Astrocyte of the cerebellum (primary cell): Measurements from ENCODE around the gene DLK2.

ENCODE experiments used
- DNase-seq: peaks from one replicate; pipeline ENCODE4 v3.0.0-alpha.2; 2011; ENCODE audit warnings: low read depth
- H3K4me3 ChIP-seq: 2 replicates; pipeline ENCODE4 v1.5.1; 2011; ENCODE audit warnings: mild to moderate bottlenecking, low read depth, low read length, moderate library complexity
- in situ Hi-C: cut with HindIII; loops from 2 replicates; pipeline ENCODE4 v1.10.0; 2017; ENCODE audit warnings: low sequenced_read_pairs
- TF ChIP-seq, protein P1 (sequence below): IDR thresholded peaks from 2 replicates; pipeline ENCODE4 v1.5.1; 2012; ENCODE audit warnings: low read length, low read depth, moderate library complexity, mild to moderate bottlenecking; ENCODE audit errors: missing control alignments

The DLK2 gene

DNA sequence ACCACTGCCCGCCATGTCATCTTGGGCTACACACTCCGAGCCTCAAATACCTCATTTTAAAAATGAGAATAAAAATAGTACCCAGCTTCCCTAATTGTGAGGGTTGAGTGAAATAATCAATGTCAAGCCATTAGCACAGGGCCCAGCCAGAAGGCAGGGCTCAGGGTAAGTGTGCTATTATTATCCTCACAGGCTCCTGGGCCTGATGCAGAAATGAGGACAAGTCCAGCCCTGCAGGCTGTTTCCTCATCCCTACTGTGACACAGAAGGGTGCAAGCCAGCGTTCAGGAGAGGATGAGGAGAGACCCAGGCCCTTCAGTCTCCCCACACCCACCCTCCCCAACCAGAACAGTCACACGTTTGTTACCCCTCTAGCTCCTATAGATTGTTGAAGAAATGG is 4.0 kb downstream of the DLK2 start:
- H3K4me3 ChIP-seq, result no peak overlapping the region
- in situ Hi-C loops, result no loop called here
- TF ChIP-seq, protein P1, sequence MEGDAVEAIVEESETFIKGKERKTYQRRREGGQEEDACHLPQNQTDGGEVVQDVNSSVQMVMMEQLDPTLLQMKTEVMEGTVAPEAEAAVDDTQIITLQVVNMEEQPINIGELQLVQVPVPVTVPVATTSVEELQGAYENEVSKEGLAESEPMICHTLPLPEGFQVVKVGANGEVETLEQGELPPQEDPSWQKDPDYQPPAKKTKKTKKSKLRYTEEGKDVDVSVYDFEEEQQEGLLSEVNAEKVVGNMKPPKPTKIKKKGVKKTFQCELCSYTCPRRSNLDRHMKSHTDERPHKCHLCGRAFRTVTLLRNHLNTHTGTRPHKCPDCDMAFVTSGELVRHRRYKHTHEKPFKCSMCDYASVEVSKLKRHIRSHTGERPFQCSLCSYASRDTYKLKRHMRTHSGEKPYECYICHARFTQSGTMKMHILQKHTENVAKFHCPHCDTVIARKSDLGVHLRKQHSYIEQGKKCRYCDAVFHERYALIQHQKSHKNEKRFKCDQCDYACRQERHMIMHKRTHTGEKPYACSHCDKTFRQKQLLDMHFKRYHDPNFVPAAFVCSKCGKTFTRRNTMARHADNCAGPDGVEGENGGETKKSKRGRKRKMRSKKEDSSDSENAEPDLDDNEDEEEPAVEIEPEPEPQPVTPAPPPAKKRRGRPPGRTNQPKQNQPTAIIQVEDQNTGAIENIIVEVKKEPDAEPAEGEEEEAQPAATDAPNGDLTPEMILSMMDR, result no peak
- no peak for DNase-seq

- TF ChIP-seq, protein P1, result no peak
- no peak overlapping the region for H3K4me3 ChIP-seq
- in situ Hi-C loops, result no loop called here
- DNase-seq, result no peak
Measured at GRCh38 chr6:43450699-43451131, 4.6 kb downstream of the DLK2 start.

GRCh38 chr6:43448916-43449315 is 6.4 kb downstream of the DLK2 start:
- in situ Hi-C loops, result no loop called here
- no peak overlapping the region for H3K4me3 ChIP-seq
- TF ChIP-seq, protein P1, result no peak
- no peak for DNase-seq

DNA sequence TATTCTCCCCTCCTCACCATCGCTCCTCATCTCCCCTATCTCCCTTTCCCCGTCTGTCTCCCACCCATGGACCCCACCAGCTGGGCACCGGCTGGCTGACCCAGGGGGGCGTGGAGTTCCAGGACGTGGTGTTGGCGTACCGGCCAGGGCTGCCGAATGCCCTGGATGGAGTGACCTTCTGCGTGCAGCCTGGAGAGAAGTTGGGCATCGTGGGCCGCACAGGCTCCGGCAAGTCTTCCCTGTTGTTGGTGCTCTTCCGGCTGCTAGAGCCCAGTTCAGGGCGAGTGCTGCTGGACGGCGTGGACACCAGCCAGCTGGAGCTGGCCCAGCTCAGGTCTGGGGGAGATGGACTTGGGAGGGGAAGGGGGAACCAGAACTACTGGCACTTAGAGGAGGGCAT is 7.7 kb downstream of the DLK2 start:
- no peak overlapping the region for H3K4me3 ChIP-seq
- DNase-seq, result no peak
- in situ Hi-C loops, result no loop called here
- TF ChIP-seq, protein P1, result no peak

DNA sequence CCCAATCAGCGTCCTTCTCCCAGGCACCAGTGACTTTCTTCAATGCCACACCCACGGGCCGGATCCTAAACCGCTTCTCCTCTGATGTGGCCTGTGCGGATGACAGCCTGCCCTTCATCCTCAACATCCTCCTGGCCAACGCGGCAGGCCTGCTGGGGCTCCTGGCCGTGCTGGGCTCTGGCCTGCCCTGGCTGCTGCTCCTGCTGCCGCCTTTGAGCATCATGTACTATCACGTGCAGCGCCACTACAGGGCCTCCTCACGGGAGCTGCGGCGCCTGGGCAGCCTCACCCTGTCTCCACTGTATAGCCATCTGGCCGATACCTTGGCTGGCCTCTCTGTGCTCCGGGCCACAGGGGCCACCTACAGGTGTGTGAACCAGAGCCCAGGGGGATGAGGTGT is 9.8 kb downstream of the DLK2 start:
- TF ChIP-seq, protein P1, result no peak
- DNase-seq, result no peak
- in situ Hi-C loops, result no loop called here
- H3K4me3 ChIP-seq, result no peak overlapping the region

- in situ Hi-C loops, result no loop called here
- no peak for DNase-seq
- no peak overlapping the region for H3K4me3 ChIP-seq
- TF ChIP-seq, protein P1, result no peak
Measured at GRCh38 chr6:43444582-43444981, 10.8 kb downstream of the DLK2 start.

DNA sequence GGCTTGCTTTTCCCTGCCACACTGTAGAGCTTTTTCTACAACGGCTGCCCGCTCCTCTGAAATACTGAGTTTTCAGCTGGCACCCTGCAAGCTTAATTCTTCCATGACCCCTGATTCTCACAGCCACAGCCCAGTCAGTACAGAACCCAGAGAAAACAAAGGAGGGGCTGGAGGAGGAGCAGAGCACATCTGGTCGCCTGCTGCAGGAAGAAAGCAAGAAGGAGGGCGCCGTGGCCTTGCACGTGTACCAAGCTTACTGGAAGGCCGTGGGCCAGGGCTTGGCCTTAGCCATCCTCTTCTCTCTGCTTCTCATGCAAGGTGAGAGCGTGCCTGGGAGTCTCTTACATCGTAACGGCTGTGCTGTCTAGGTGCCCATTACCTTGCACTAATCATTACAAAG is 11.3 kb downstream of the DLK2 start:
- in situ Hi-C loops, result no loop called here
- TF ChIP-seq, protein P1, result no peak
- H3K4me3 ChIP-seq, result no peak overlapping the region
- DNase-seq, result no peak
